Measurements from ENCODE around the gene WNT5A.
A peak's percentile ranks its signal among the peaks of the same experiment; 100 is the strongest.

Gene WNT5A

DNA sequence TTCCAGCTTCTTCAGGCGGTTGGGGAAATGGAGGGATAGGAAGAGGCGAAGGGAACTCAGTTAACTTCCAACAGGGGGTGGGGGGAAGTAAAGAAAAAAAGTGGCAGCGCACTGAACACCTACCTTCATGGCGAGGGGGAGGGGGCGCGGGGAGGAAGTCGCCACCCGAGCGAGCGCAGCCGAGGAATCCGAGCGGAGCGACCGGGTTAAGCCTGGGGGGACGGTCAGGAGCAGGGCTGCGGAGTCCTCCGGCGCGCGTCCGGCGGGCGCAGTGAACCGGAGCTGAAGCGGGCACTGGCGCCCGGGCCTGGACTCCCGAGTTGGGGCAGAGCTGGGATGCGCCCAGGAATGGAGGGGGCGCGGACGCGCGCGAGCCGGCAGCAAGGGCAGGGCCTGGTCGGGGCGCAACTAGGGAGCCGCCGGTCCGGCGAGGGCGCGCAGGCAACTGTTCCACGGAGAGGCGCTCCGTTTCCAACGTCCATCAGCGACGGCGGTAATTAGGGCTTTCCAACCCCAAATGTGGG, at the start of gene WNT5A:
TSS of gene WNT5A (minus strand) at position 450 of the 524 bp plus-strand sequence. CDS start at position 129, 321 bp downstream.
- Mint-ChIP-seq H3K9me3 (no peaks in the 10 kb centered on the region), H3K4me1 (peaks cover 28% of the 10 kb centered on the region), H3K4me3 (peak within 1 kb of the TSS; percentile 55), H3K27ac (no peak within 1 kb of the TSS), H3K36me3 (no peaks in the 10 kb centered on the region), H3K27me3 (peaks cover 43% of the 10 kb centered on the region)

GRCh38 chr3:55534876-55535275, 47.8 kb upstream of the WNT5A start:
- Mint-ChIP-seq H3K9me3 (no peaks in the 10 kb centered on the region), H3K27me3 (no peaks in the 10 kb centered on the region), H3K36me3 (no peaks in the 10 kb centered on the region), H3K27ac (no peak overlapping the region), H3K4me1 (no peaks in the 10 kb centered on the region), H3K4me3 (no peak overlapping the region)

DNA sequence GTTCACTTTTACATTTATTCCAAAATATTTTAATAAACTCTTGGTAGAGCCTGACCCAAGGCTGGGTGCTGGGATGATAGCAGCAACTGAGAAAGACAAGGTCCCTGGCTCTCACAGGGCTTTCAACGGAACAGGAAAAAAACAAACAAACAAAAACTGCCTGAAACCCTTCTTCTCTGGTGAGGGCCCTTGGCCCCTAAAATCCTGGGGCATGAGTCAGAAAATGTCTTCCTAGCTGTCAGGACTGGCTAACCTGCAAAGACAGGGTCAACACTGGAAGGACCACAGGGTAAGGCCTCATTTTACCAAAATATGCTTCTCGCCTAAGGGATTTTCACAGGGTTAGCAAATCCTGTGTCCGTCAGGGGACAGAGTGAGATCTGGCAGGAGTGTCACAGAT, 45.7 kb upstream of the WNT5A start:
- Mint-ChIP-seq H3K36me3 (no peaks in the 10 kb centered on the region), H3K4me1 (no peaks in the 10 kb centered on the region), H3K27me3 (no peaks in the 10 kb centered on the region), H3K9me3 (no peaks in the 10 kb centered on the region), H3K27ac (no peak overlapping the region), H3K4me3 (no peak overlapping the region)

DNA sequence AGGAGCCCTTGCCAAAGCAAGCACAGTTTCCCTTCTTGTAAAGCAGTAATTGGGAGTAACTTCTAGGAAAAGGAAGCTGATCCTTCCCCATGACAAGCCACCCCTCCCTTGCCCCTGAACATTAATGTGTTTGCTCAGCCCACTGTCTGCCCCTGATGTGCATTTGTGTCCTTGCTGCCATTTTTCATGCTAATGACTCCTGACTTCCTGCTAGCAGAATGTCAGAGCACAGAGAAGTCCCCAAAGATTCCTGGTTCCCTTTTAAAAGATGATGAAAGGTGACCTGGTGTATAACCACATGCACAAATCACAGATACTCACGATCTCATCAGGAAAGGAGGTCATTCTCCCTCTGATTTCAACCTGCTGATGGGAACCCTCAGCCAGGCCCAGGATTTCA, 44.2 kb upstream of the WNT5A start:
- H3K4me1 Mint-ChIP-seq, result no peaks in the 10 kb centered on the region
- H3K9me3 Mint-ChIP-seq, result no peaks in the 10 kb centered on the region
- no peak overlapping the region for H3K4me3 Mint-ChIP-seq
- no peak overlapping the region for H3K27ac Mint-ChIP-seq
- no peaks in the 10 kb centered on the region for H3K36me3 Mint-ChIP-seq
- no peaks in the 10 kb centered on the region for H3K27me3 Mint-ChIP-seq

DNA sequence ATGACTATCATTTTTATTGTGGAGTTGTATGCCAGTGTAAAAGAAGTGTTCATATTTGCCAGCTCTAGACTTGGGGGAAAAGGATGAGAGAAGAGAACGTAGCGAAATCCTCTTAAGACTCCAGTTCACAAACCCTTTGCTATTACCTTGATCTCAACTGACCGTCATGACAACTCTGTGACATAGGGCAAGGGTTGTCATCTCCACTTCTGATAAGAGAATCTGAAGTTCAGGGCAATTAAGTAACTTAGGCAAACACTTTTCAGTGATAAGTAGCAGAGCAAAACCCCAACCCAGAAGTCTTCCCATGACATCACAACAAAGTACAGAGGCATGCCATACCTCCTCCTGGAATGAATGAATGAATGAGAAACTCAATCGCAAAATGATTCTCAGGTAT, 40.3 kb upstream of the WNT5A start:
- no peaks in the 10 kb centered on the region for H3K27me3 Mint-ChIP-seq
- no peak overlapping the region for H3K27ac Mint-ChIP-seq
- no peaks in the 10 kb centered on the region for H3K9me3 Mint-ChIP-seq
- H3K4me3 Mint-ChIP-seq, result no peak overlapping the region
- no peaks in the 10 kb centered on the region for H3K36me3 Mint-ChIP-seq
- no peaks in the 10 kb centered on the region for H3K4me1 Mint-ChIP-seq

DNA sequence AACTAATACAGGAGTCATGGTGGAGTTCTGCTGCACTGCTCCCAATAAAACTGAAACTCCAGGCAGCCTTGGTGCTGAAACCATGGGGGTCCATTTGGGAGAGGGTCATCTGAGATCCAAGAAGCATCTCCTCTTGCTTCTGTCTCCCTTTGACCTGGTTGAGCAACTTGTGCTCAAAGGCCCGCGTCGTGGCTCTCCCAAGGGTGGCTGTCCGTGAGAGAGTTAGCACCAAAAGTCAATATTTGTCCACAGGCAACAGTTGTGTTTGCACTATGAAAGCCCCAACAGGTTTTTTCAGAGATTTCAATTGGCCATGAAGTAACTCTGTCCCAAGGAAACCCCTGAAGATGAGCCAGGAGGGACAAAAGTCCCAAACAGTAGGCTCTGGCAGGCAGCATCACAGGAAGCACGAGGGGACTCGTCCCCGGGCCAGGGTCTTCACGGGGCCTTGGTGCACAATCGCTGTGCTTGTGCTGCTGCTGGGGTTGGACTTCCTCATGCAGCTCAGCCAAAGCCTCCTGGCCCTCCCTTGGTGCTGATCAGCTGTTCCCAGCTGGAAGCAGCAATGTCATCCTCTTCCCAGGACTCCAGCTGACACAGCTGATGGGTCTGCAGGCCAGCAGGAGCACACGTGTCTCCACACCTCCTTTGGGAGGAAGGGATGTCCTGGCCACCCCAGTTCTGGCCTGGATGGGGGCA, 39.4 kb upstream of the WNT5A start:
- no peaks in the 10 kb centered on the region for H3K27me3 Mint-ChIP-seq
- H3K27ac Mint-ChIP-seq, result no peak overlapping the region
- H3K4me3 Mint-ChIP-seq, result no peak overlapping the region
- H3K36me3 Mint-ChIP-seq, result no peaks in the 10 kb centered on the region
- H3K9me3 Mint-ChIP-seq, result no peaks in the 10 kb centered on the region
- H3K4me1 Mint-ChIP-seq, result no peaks in the 10 kb centered on the region

DNA sequence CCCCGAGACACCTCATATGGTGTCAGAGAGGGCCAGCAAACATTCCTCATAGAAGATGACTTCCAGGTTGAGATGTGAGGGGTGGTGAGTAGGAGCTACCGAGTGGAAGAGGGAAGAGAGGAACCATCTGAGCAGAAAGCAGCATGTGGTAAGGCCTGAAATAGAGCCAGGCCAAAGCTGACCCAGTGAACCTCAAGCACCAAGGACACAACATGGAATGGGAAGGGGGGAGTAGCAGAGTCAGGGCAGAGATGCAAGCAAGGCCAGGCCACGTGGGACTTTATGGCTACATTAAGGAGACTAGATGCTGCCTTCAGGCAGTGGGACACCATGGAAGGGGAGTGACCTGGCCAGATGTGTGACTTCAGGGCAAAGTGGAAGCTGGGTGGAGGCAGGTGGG, 38.3 kb upstream of the WNT5A start:
- H3K27me3 Mint-ChIP-seq, result no peaks in the 10 kb centered on the region
- no peak overlapping the region for H3K27ac Mint-ChIP-seq

GRCh38 chr3:55524565-55525244, 37.6 kb upstream of the WNT5A start:
- no peaks in the 10 kb centered on the region for H3K36me3 Mint-ChIP-seq
- no peaks in the 10 kb centered on the region for H3K4me1 Mint-ChIP-seq
- H3K9me3 Mint-ChIP-seq, result no peaks in the 10 kb centered on the region
- H3K4me3 Mint-ChIP-seq, result no peak overlapping the region
- H3K27me3 Mint-ChIP-seq, result no peaks in the 10 kb centered on the region
- H3K27ac Mint-ChIP-seq, result no peak overlapping the region

More for the DNA sequence above, 38.3 kb upstream of the WNT5A start:
- no peaks in the 10 kb centered on the region for H3K9me3 Mint-ChIP-seq
- no peaks in the 10 kb centered on the region for H3K4me1 Mint-ChIP-seq
- H3K36me3 Mint-ChIP-seq, result no peaks in the 10 kb centered on the region
- H3K4me3 Mint-ChIP-seq, result no peak overlapping the region

- Mint-ChIP-seq H3K36me3 (no peaks in the 10 kb centered on the region), H3K4me1 (no peaks in the 10 kb centered on the region), H3K4me3 (no peak overlapping the region), H3K27ac (no peak overlapping the region), H3K27me3 (no peaks in the 10 kb centered on the region), H3K9me3 (no peaks in the 10 kb centered on the region)
Measured at GRCh38 chr3:55523471-55523870, 36.4 kb upstream of the WNT5A start.

DNA sequence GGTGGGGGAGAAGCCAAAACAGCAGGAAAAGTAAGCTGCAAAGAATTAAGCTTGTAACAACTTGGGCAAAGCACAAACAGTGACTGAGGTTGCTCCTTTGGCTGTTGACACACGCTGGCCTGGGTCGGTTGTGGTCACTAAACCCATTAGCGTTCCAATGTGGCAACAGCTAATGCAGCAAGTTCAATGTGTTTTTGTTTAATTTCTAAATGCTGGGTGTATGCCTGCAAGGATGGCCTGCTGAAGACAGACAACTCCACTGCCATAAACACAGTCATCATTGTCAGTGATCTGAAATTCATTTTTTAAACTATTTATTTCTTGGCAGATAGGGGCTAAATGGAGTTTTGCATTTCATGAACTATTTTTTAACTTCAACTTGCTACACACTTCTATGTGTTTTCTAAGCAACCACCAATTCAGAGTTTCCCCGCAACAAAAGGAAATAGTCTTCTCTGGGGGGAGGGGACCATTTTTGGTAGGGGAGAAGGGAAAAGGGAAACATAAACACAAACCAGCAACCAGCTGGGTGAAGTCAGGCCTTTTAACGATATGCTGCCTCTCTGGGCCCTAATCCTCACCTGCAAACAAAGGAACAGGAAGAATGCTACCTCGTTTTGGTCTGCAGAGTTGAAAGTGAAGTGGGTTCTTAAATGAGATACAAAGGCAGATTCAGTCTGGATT, 34.8 kb upstream of the WNT5A start:
- H3K27ac Mint-ChIP-seq, result no peak overlapping the region
- H3K4me1 Mint-ChIP-seq, result no peaks in the 10 kb centered on the region
- H3K27me3 Mint-ChIP-seq, result no peaks in the 10 kb centered on the region
- no peak overlapping the region for H3K4me3 Mint-ChIP-seq
- H3K9me3 Mint-ChIP-seq, result no peaks in the 10 kb centered on the region
- H3K36me3 Mint-ChIP-seq, result no peaks in the 10 kb centered on the region

GRCh38 chr3:55521064-55521737, 34.1 kb upstream of the WNT5A start:
- no peak overlapping the region for H3K4me3 Mint-ChIP-seq
- no peaks in the 10 kb centered on the region for H3K9me3 Mint-ChIP-seq
- no peaks in the 10 kb centered on the region for H3K36me3 Mint-ChIP-seq
- no peaks in the 10 kb centered on the region for H3K4me1 Mint-ChIP-seq
- H3K27me3 Mint-ChIP-seq, result no peaks in the 10 kb centered on the region
- H3K27ac Mint-ChIP-seq, result no peak overlapping the region

DNA sequence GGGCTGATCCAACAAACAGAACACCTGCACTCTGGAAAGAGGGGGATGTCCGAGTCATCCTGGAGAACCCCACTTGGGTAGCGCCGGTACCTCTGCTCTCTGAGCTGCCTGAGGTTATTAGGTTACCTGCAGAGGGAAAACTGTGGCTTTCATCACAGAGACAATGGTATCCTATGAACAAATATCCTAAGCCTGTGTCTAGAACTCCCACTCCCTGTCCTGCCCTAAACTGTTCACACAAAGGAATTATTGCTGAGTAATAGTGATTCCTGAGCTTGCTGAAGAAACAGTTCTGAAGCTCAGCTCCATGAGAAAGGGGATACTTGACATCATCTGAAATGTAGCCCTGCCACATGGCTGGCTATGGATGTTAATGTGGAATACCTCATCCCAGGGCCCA, 31.9 kb upstream of the WNT5A start:
- no peak overlapping the region for H3K4me3 Mint-ChIP-seq
- H3K27me3 Mint-ChIP-seq, result no peaks in the 10 kb centered on the region
- H3K27ac Mint-ChIP-seq, result no peak overlapping the region
- no peaks in the 10 kb centered on the region for H3K9me3 Mint-ChIP-seq
- no peaks in the 10 kb centered on the region for H3K36me3 Mint-ChIP-seq
- no peaks in the 10 kb centered on the region for H3K4me1 Mint-ChIP-seq

DNA sequence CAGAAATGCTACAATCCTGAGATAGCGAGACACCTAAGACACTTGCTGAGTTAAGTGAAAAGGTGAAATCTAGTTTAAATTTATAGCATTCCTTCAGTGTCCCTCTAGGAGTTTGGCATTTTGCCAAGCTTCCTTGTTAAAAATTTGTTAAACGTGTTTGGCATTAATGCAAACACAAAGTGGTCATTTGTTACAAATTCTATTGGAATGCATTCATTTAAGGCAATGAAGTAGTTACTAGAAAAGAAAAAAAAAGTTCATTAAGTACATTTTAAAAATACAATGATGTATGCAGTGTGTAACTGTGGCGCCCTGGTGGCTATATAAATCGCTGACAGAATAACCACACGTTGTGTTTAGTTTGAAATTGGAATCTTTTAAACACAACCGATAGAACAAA, 31.3 kb upstream of the WNT5A start:
- no peaks in the 10 kb centered on the region for H3K9me3 Mint-ChIP-seq
- no peak overlapping the region for H3K4me3 Mint-ChIP-seq
- H3K36me3 Mint-ChIP-seq, result no peaks in the 10 kb centered on the region
- H3K27ac Mint-ChIP-seq, result no peak overlapping the region
- no peaks in the 10 kb centered on the region for H3K4me1 Mint-ChIP-seq
- H3K27me3 Mint-ChIP-seq, result no peaks in the 10 kb centered on the region

- Mint-ChIP-seq H3K36me3 (no peaks in the 10 kb centered on the region), H3K4me1 (no peaks in the 10 kb centered on the region), H3K9me3 (no peaks in the 10 kb centered on the region), H3K27ac (no peak overlapping the region), H3K4me3 (no peak overlapping the region), H3K27me3 (no peaks in the 10 kb centered on the region)
Measured at GRCh38 chr3:55516392-55517030, 29.4 kb upstream of the WNT5A start.

GRCh38 chr3:55515550-55516246, 28.6 kb upstream of the WNT5A start:
- no peaks in the 10 kb centered on the region for H3K9me3 Mint-ChIP-seq
- no peaks in the 10 kb centered on the region for H3K36me3 Mint-ChIP-seq
- H3K27me3 Mint-ChIP-seq, result no peaks in the 10 kb centered on the region
- no peaks in the 10 kb centered on the region for H3K4me1 Mint-ChIP-seq
- no peak overlapping the region for H3K27ac Mint-ChIP-seq
- no peak overlapping the region for H3K4me3 Mint-ChIP-seq

All from activated naive CD4-positive, alpha-beta T cell treated with anti-CD3 and anti-CD28 coated beads, Interleukin-2, amount 50 U/mL, for 24 hours (primary cell).